HEK293 (cell line): ENCODE results near the gene BPIFB2.

Experiments used
- CTCF ChIA-PET: fragments of 350-600 bp; formaldehyde crosslinking; extraction: SDS; loops from one replicate; lab custom pipeline; 2021; ENCODE audit warnings: antibody characterized with exemption; lab: Yijun Ruan, JAX
- POLR2A ChIA-PET: fragments of 300-600 bp; formaldehyde crosslinking; extraction: SDS; loops from one replicate; lab custom pipeline; 2020; ENCODE audit warnings: antibody characterized with exemption, inconsistent platforms; lab: Yijun Ruan, JAX
- H3K27ac ChIP-seq: fragments of 200-500 bp; sonication (Bioruptor generic); 2 replicates; pipeline ENCODE4 v1.5.1; 2014; ENCODE audit warnings: low read depth, low read length, control low read depth, inconsistent platforms; ENCODE audit errors: extremely low read depth
- H3K36me3 ChIP-seq, 2 experiments: fragments of 200-500 bp in 1 of 2; sonication (Bioruptor generic) in 1 of 2; 1 replicate in 1 of 2; 2 replicates in 1 of 2; pipeline ENCODE4 v1.5.1; 2014 to 2017; ENCODE audit warnings: inconsistent platforms in 2 of 2, low read length in 2 of 2; ENCODE audit not compliant: control insufficient read depth in 2 of 2, insufficient read depth in 1 of 2
- H3K4me1 ChIP-seq: fragments of 200-500 bp; sonication (Bioruptor generic); 2 replicates; pipeline ENCODE4 v1.5.1; 2014; ENCODE audit warnings: mild to moderate bottlenecking, low read length, inconsistent platforms; ENCODE audit not compliant: control insufficient read depth, insufficient read depth
- H3K4me3 ChIP-seq: 2 replicates; pipeline ENCODE4 v1.5.1; 2011; ENCODE audit warnings: low read depth, mild to moderate bottlenecking, control low read depth, low read length, moderate library complexity
- H3K9me3 ChIP-seq: fragments of 200-500 bp; sonication (Bioruptor generic); 2 replicates; pipeline ENCODE4 v1.5.1; 2014; ENCODE audit warnings: low read depth, low read length, inconsistent platforms; ENCODE audit not compliant: control insufficient read depth, insufficient read depth
- GLI4 ChIP-seq: fragments of 450-650 bp; formaldehyde crosslinking; IDR thresholded peaks from 2 replicates; pipeline ENCODE4 v1.5.1; 2016; ENCODE audit warnings: missing biosample characterization, missing genetic modification characterization
- GLIS1 ChIP-seq: fragments of 450-650 bp; formaldehyde crosslinking; IDR thresholded peaks from 2 replicates; pipeline ENCODE4 v1.5.1; 2016; ENCODE audit warnings: missing biosample characterization, missing genetic modification characterization
- HOXD13 ChIP-seq: sonication (generic); formaldehyde crosslinking; IDR thresholded peaks from 2 replicates; pipeline ENCODE4 v1.8.0; 2022; ENCODE audit warnings: missing genetic modification reagents, borderline replicate concordance
- KLF9 ChIP-seq: fragments of 450-650 bp; formaldehyde crosslinking; IDR thresholded peaks from 2 replicates; pipeline ENCODE4 v1.5.1; 2016; ENCODE audit warnings: missing biosample characterization, missing genetic modification characterization, low read depth
- OVOL3 ChIP-seq: fragments of 450-650 bp; formaldehyde crosslinking; IDR thresholded peaks from 2 replicates; pipeline ENCODE4 v1.5.1; 2016; ENCODE audit warnings: missing biosample characterization, missing genetic modification characterization
- YY2 ChIP-seq: fragments of 450-650 bp; formaldehyde crosslinking; IDR thresholded peaks from 2 replicates; pipeline ENCODE4 v1.5.1; 2016; ENCODE audit warnings: missing biosample characterization, missing genetic modification characterization
- ZBTB17 ChIP-seq: fragments of 450-650 bp; formaldehyde crosslinking; IDR thresholded peaks from 2 replicates; pipeline ENCODE4 v1.5.1; 2016; ENCODE audit warnings: missing biosample characterization, missing genetic modification characterization
- ZNF169 ChIP-seq: fragments of 450-650 bp; formaldehyde crosslinking; IDR thresholded peaks from 2 replicates; pipeline ENCODE4 v1.5.1; 2016; ENCODE audit warnings: missing biosample characterization, missing genetic modification characterization
- ZNF175 ChIP-seq: fragments of 450-650 bp; formaldehyde crosslinking; IDR thresholded peaks from 2 replicates; pipeline ENCODE4 v1.5.1; 2016; ENCODE audit warnings: missing biosample characterization, missing genetic modification characterization
- ZNF184 ChIP-seq: fragments of 450-650 bp; IDR thresholded peaks from 2 replicates; pipeline ENCODE4 v1.5.1; 2018; ENCODE audit warnings: missing biosample characterization, mild to moderate bottlenecking, missing genetic modification characterization
- ZNF311 ChIP-seq: fragments of 450-650 bp; formaldehyde crosslinking; IDR thresholded peaks from 2 replicates; pipeline ENCODE4 v1.5.1; 2017; ENCODE audit warnings: missing biosample characterization, missing genetic modification characterization, borderline replicate concordance
- ZNF529 ChIP-seq: fragments of 450-650 bp; formaldehyde crosslinking; IDR thresholded peaks from 2 replicates; pipeline ENCODE4 v1.5.1; 2017; ENCODE audit warnings: missing genetic modification characterization, missing biosample characterization; ENCODE audit not compliant: insufficient replicate concordance
- ZNF555 ChIP-seq: fragments of 450-650 bp; formaldehyde crosslinking; conservative IDR thresholded peaks from 2 replicates; pipeline ENCODE4 v1.5.1; 2017; ENCODE audit warnings: missing biosample characterization, mild to moderate bottlenecking, missing genetic modification characterization, inconsistent platforms
- ZNF785 ChIP-seq: fragments of 450-650 bp; formaldehyde crosslinking; IDR thresholded peaks from 2 replicates; pipeline ENCODE4 v1.5.1; 2016; ENCODE audit warnings: missing biosample characterization, missing genetic modification characterization
- TF ChIP-seq, protein P1 (sequence below): fragments of 450-650 bp; formaldehyde crosslinking; IDR thresholded peaks from 2 replicates; pipeline ENCODE4 v1.5.1; 2016; ENCODE audit warnings: missing biosample characterization, missing genetic modification characterization
- TF ChIP-seq, protein P2 (sequence below): fragments of 450-650 bp; formaldehyde crosslinking; IDR thresholded peaks from 2 replicates; pipeline ENCODE4 v1.5.1; 2017; ENCODE audit warnings: missing biosample characterization, mild to moderate bottlenecking, missing genetic modification characterization, moderate library complexity
- TF ChIP-seq, protein P3 (sequence below): fragments of 450-650 bp; formaldehyde crosslinking; IDR thresholded peaks from 2 replicates; pipeline ENCODE4 v1.5.1; 2016; ENCODE audit warnings: missing biosample characterization, missing genetic modification characterization

BPIFB2 gene

DNA sequence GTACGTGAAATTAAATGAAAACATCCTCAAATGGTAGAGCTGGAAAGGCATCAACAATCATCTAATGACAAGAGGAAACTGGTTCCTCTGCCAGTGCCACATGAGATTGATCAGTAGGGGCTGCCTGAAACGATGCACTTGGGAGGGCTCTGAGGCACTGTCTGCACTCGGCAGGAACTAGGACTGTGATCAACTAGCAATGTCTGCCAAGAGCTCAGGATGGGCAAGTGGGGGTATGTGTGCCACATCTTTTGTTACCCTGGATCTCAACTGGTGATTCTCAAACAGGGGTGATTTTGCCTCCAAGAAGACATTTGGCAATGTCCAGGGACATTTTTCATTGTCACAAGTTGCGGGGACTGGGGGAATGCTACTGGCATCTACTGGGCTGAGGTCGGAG lies 25.9 kb downstream of the BPIFB2 start:
- CTCF ChIA-PET: no interaction called here
- Histone ChIP-seq H3K4me3 (no peak overlapping the region), H3K36me3 (no peaks in the 10 kb centered on the region), H3K9me3 (no peaks in the 10 kb centered on the region), H3K4me1 (no peaks in the 10 kb centered on the region), H3K27ac (no peak overlapping the region)
- POLR2A ChIA-PET: no interaction called here
- TF ChIP-seq ZBTB17 (tag by site-specific recombination): peak; percentile 80; the same call in 1 of the 2 replicates
- TF ChIP-seq YY2: no peak

DNA sequence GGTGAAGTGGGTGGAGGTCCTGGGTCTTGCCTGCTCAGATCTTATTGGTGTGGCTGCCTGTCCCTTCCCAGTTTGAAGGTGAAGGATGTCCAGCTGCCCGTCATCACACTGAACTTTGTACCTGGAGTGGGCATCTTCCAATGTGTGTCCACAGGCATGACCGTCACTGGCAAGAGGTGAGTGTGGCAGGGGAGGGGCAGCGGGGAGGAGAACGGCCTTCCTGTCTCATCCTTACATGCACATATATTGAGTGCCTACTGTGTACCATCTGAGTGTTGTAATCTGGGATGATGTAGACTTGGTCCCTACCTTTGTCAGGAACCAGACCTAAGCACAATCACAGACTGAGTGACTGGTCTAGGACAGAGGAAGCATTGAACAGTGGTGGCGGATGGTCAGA lies 26.6 kb downstream of the BPIFB2 start:
- no peak for TF ChIP-seq ZNF311 (tag by site-specific recombination)
- TF ChIP-seq, protein P1, sequence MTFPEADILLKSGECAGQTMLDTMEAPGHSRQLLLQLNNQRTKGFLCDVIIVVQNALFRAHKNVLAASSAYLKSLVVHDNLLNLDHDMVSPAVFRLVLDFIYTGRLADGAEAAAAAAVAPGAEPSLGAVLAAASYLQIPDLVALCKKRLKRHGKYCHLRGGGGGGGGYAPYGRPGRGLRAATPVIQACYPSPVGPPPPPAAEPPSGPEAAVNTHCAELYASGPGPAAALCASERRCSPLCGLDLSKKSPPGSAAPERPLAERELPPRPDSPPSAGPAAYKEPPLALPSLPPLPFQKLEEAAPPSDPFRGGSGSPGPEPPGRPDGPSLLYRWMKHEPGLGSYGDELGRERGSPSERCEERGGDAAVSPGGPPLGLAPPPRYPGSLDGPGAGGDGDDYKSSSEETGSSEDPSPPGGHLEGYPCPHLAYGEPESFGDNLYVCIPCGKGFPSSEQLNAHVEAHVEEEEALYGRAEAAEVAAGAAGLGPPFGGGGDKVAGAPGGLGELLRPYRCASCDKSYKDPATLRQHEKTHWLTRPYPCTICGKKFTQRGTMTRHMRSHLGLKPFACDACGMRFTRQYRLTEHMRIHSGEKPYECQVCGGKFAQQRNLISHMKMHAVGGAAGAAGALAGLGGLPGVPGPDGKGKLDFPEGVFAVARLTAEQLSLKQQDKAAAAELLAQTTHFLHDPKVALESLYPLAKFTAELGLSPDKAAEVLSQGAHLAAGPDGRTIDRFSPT: no peak
- TF ChIP-seq ZNF175: no peak
- TF ChIP-seq ZNF169 (tag by site-specific recombination): no peak
- no peak for TF ChIP-seq ZNF555 (tag by site-specific recombination)
- no peak for TF ChIP-seq ZNF184 (tag by site-specific recombination)
- TF ChIP-seq, protein P2, sequence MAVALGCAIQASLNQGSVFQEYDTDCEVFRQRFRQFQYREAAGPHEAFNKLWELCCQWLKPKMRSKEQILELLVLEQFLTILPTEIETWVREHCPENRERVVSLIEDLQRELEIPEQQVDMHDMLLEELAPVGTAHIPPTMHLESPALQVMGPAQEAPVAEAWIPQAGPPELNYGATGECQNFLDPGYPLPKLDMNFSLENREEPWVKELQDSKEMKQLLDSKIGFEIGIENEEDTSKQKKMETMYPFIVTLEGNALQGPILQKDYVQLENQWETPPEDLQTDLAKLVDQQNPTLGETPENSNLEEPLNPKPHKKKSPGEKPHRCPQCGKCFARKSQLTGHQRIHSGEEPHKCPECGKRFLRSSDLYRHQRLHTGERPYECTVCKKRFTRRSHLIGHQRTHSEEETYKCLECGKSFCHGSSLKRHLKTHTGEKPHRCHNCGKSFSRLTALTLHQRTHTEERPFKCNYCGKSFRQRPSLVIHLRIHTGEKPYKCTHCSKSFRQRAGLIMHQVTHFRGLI: no peak
- TF ChIP-seq ZNF529: no peak
- TF ChIP-seq OVOL3 (tag by site-specific recombination): no peak
- TF ChIP-seq HOXD13: no peak
- no peak for TF ChIP-seq ZNF785 (tag by site-specific recombination)
- no peak for TF ChIP-seq KLF9
- no peak for TF ChIP-seq GLI4 (tag by site-specific recombination)
- TF ChIP-seq, protein P3, sequence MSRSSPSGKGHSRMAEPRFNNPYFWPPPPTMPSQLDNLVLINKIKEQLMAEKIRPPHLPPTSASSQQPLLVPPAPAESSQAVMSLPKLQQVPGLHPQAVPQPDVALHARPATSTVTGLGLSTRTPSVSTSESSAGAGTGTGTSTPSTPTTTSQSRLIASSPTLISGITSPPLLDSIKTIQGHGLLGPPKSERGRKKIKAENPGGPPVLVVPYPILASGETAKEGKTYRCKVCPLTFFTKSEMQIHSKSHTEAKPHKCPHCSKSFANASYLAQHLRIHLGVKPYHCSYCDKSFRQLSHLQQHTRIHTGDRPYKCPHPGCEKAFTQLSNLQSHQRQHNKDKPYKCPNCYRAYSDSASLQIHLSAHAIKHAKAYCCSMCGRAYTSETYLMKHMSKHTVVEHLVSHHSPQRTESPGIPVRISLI (tag by site-specific recombination): no peak
- ChIA-PET POLR2A (no interaction called here), CTCF (no interaction called here)
- Histone ChIP-seq H3K4me3 (no peak overlapping the region), H3K9me3 (no peaks in the 10 kb centered on the region), H3K36me3 (no peaks in the 10 kb centered on the region), H3K27ac (no peak overlapping the region), H3K4me1 (no peaks in the 10 kb centered on the region)

DNA sequence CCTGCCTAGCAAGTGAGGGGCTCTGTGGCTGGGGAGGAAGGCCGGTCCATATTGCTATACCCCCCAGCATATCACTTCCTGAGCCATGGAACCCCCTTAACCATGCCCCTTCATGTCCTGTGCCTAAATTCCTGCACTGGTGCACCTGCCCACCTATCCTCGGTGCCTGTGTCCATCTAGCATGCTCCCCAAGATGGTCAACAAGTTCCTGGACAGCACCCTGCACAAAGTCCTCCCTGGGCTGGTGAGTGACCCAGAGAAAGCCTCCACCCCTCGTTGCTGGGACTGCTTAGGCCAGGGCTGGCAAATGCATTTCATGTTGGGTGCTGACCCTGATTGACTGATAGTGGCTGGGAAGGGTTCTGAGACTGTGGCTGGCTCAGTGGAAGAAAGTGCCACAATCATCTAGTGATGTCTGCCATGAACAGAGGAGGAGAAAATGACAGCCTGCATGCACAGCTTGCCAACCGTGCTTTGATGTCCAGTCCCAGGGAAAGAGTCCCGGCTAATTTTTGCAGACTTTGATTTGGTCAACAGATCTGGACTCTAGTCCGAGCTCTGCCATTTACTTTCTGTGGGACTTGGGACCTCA lies 27.5 kb downstream of the BPIFB2 start:
- no peaks in the 10 kb centered on the region for H3K9me3 ChIP-seq
- no peaks in the 10 kb centered on the region for H3K36me3 ChIP-seq
- ChIA-PET POLR2A (no interaction called here), CTCF (no interaction called here)
- TF ChIP-seq ZBTB17 (tag by site-specific recombination) (peak; percentile 64), GLIS1 (no peak)
- H3K4me3 ChIP-seq: no peak overlapping the region
- no peak overlapping the region for H3K27ac ChIP-seq
- no peaks in the 10 kb centered on the region for H3K4me1 ChIP-seq
